Panc1 (cell line): ENCODE measurements around the gene KCTD4.

Experiments
- POLR2AphosphoS5 ChIP-seq: IDR thresholded peaks from 2 replicates; pipeline ENCODE4 v1.6.1; 2012; ENCODE audit warnings: mild to moderate bottlenecking, low read depth, low read length, moderate library complexity
- REST ChIP-seq, 2 experiments: IDR thresholded peaks; 2 replicates each; pipeline ENCODE4 v1.6.1; 2011 to 2012; ENCODE audit warnings: low read depth in 2 of 2, control low read depth in 1 of 2, low read length in 1 of 2, mild to moderate bottlenecking in 1 of 2, moderate library complexity in 1 of 2; ENCODE audit not compliant: insufficient read depth in 1 of 2
- SIN3A ChIP-seq: IDR thresholded peaks from 2 replicates; pipeline ENCODE4 v1.6.1; 2012; ENCODE audit warnings: low read depth, mild to moderate bottlenecking, low read length, moderate library complexity, borderline replicate concordance; ENCODE audit not compliant: insufficient read depth
- TCF7L2 ChIP-seq: IDR thresholded peaks from 2 replicates; pipeline ENCODE4 v1.6.1; 2011; ENCODE audit warnings: mild to moderate bottlenecking, low read depth, low read length, inconsistent platforms
- TF ChIP-seq, protein P1 (sequence below): fragments of 450-650 bp; IDR thresholded peaks from 2 replicates; pipeline ENCODE4 v1.5.1; 2017; ENCODE audit warnings: mild to moderate bottlenecking

DNA sequence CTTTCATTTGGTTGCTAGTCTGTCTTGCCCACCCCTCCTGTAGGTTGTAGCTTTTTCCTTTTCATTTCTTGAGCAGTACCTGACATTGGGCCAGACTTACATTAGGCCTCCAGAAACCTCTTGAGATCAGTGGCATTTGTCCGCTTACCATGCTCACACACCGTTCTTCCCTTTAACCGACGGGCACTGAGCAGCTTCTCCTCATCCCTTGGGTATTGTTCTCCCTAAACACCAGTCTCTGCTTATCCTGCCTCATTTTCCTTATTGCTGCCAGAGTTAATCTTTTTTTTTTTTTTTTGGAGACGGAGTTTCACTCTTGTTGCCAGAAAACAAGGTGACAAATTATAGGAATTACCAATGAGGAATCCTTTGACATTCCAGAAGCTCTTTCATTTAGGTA lies 27.2 kb upstream of the KCTD4 start:
- TF ChIP-seq, protein P1, sequence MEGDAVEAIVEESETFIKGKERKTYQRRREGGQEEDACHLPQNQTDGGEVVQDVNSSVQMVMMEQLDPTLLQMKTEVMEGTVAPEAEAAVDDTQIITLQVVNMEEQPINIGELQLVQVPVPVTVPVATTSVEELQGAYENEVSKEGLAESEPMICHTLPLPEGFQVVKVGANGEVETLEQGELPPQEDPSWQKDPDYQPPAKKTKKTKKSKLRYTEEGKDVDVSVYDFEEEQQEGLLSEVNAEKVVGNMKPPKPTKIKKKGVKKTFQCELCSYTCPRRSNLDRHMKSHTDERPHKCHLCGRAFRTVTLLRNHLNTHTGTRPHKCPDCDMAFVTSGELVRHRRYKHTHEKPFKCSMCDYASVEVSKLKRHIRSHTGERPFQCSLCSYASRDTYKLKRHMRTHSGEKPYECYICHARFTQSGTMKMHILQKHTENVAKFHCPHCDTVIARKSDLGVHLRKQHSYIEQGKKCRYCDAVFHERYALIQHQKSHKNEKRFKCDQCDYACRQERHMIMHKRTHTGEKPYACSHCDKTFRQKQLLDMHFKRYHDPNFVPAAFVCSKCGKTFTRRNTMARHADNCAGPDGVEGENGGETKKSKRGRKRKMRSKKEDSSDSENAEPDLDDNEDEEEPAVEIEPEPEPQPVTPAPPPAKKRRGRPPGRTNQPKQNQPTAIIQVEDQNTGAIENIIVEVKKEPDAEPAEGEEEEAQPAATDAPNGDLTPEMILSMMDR: no peak
- TF ChIP-seq TCF7L2: no peak
- TF ChIP-seq REST (IDR thresholded peaks at IDR 0.05; ENCODE audit: insufficient read depth in 1 of 2, low read depth in 2 of 2, low read length in 1 of 2): no peak
- no peak for TF ChIP-seq SIN3A
- TF ChIP-seq POLR2AphosphoS5: no peak
